Eye (tissue), 1 donor: ENCODE measurements around the gene CADPS.

Source experiments
- DNase-seq: peaks from one replicate; pipeline ENCODE4 v3.0.0-alpha.2; 2015

Gene CADPS

GRCh38 chr3:62368705-62369475, 506.3 kb downstream of the CADPS start:
- peak; percentile 90 for DNase-seq

- no peak for DNase-seq
Observed at GRCh38 chr3:62368290-62368704, 506.9 kb downstream of the CADPS start.

GRCh38 chr3:62367763-62368195, 507.4 kb downstream of the CADPS start:
- peak; percentile 71 for DNase-seq

GRCh38 chr3:62366126-62366484, 509.1 kb downstream of the CADPS start:
- peak; percentile 64 for DNase-seq

- peak; percentile 89 for DNase-seq
Observed at GRCh38 chr3:62365391-62366125, 509.7 kb downstream of the CADPS start.

- no peak for DNase-seq
Observed at GRCh38 chr3:62364191-62364590, 511.0 kb downstream of the CADPS start.

GRCh38 chr3:62363275-62363674, 511.9 kb downstream of the CADPS start:
- no peak for DNase-seq

GRCh38 chr3:62361824-62362223, 513.4 kb downstream of the CADPS start:
- no peak for DNase-seq

GRCh38 chr3:62361261-62361660, 514.0 kb downstream of the CADPS start:
- DNase-seq: no peak

GRCh38 chr3:62359531-62359930, 515.7 kb downstream of the CADPS start:
- no peak for DNase-seq

- DNase-seq: no peak
Observed at GRCh38 chr3:62356356-62356755, 518.9 kb downstream of the CADPS start.

- DNase-seq: no peak
Observed at GRCh38 chr3:62355703-62356102, 519.5 kb downstream of the CADPS start.
